NCI-H1417 treated with DMSO at 0.1 percent for 48 hours (cell line): ENCODE results near the gene IGFBP6.
"Not testable (repeated sequence)": the region's sequence is repeated elsewhere in the genome, so short reads cannot be mapped to it uniquely, and the experiment has no call there.

Experiments used
- DNase-seq: peaks from one replicate; lab custom pipeline; 2025; lab: John Stamatoyannopoulos, UW

IGFBP6 gene

DNA sequence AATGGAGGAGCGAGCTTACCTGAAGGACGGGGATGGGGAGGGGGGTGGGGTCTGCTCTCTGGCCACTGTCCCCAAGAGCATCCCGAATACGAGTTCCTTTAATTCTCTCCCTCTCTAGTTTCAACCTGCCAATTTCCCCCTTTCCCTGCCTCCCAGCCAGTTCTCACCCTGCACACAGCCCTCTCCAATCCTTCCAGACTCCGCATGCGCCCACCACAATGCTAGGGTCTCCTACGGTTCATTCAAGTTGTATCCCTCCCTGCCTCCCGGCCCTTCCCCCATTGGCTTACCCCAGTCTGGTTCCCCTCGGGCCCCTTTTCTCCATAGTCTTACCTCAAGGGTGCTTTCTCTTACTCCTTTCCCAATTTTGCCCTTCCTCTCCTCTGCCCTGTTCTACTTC, 708 bp upstream of the IGFBP6 start:
- no peak for DNase-seq

GRCh38 chr12:53097207-53097563, 282 bp upstream of the IGFBP6 start:
- DNase-seq, result no peak

DNA sequence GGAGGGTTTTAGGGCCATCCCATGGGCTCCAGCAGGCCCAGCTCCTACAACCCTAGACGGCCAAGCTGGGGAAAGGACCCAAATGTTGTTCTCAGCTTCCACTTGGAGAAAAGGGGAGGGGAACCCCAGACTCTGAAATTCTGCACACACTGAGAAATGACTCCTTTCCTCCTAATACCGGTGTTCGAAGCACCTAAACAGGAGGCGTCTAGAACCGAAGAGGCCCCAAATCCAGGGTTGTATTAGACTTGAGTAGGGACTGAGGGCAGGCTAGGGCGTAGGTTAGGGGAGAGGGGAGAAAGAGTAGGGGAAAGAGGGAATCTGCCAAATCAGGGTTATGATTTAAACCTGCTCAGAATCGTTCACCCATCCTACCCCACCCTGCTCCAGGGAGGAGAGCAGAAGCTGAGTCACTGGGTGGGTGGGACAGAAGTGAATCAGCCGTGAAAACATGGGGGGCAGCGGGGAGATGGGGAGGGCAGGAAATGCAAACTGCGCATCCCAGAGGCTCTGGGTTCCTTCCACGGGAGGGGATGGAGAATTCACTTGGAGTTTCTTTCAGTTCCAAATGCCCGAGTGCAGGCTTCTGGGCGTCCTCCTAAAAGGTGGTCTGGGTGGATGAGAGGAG, 1.0 kb downstream of the IGFBP6 start:
- no peak for DNase-seq

DNA sequence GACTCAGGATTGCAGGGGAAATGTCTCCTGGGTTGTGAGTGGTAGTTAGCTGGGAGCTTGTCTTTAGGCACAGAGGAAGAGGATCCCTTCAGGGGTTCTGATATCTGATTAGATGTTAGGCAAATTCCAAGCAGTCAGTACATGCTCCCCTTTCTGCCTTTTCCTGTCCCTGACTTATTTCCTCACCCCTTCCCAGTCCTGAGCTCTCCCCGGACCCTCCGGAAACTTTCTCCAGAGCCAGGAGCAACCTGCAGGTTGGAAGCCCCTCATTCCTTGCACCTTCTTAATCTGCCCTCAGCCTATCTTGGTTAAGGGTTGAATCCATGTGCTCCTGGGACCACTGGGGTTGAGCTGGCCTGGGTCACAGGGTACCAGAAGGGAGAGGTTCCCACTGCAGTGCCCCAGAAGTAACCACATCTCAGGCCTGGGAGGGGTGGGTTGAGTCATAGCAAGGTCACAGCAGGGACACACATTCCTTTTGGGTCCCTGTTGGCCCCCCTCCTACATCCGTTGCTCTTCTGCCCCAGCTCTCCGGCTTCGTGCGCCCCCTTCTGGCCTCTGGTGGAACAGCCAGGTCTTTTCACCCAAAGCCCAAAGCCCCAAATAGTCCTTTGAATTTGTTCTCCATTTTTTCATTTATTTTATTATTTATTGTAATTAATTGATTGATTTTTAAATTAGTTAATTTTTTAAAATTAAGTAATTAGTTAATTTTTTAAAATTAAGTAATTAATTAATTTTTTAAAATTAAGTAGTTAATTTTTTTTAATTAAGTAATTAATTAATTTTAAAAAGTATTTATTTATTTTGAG, 1.8 kb downstream of the IGFBP6 start:
- DNase-seq, result peak; percentile 47

GRCh38 chr12:53100466-53101151, 3.1 kb downstream of the IGFBP6 start:
- DNase-seq, result no peak

GRCh38 chr12:53101266-53101665, 3.8 kb downstream of the IGFBP6 start:
- DNase-seq, result no peak

- DNase-seq, result no peak
These were observed 4.7 kb downstream of the IGFBP6 start for GRCh38 chr12:53101931-53102781.

DNA sequence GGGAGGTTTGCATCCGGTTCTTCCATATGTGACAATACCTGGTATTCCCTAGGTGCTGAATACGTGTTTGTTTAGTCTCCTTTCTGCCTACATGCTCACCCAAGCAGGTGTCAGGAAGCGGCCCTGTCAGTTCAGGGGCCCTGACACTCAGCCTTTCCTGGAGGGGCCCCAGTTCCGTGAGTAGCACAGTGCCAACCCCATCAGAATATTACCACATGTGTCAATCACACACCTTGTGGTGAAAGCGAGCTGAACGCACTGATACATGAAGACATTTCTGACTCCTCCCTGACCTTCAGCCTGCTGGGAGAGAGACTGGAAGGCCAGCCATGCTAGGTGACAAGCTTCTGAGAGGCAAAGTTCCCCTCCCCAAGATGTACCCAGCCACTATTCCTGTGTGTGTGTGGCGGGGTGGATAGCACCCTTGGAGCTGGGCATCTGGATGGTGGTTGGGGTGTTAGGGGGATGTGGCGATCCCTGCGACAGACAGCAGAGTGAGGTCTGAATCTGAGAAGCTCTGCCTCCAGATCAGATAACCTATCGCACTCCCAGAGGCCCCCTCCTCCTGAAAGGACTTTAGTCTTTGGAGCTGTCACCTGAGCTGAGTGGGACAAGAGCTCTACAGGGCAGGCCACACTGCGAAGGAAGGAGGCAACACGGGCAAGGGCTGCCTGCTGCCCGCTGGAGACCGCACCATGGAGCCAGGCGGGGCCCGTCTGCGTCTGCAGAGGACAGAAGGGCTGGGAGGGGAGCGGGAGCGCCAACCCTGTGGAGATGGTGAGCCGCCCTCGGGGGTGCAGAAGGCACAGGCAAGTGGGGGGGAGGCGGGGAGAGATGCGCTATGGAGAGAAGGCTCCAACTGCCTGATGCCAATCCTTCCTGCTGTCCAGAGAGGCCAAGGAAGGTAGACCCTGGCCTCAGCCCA, 5.7 kb downstream of the IGFBP6 start, which contains the start of gene SOAT2:
Gene SOAT2, plus strand, starts transcription at position 604 of the 925 bp plus-strand sequence. Its CDS starts 92 bp downstream, at position 696.
- DNase-seq, result no peak

DNA sequence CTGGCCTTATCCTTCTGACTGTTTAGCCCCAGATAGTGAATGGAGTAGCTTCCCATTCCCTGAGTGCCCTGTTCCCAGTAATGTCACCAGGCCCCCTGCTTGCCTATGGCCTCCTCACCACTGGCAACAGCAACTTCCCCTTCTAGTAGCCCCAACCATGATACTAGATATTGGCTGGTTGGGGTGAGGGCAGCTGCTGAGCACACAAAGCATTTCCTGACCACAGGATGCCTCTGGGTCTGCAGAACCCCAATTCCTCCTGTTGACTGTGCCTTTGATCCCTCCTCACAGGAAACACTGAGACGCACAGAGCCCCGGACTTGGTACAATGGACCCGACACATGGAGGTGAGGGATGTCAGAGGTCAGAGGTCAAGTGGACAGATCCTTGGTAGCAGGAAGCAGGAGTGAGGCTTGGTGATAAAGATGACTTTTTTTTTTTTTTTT, 6.4 kb downstream of the IGFBP6 start:
- no peak for DNase-seq

DNA sequence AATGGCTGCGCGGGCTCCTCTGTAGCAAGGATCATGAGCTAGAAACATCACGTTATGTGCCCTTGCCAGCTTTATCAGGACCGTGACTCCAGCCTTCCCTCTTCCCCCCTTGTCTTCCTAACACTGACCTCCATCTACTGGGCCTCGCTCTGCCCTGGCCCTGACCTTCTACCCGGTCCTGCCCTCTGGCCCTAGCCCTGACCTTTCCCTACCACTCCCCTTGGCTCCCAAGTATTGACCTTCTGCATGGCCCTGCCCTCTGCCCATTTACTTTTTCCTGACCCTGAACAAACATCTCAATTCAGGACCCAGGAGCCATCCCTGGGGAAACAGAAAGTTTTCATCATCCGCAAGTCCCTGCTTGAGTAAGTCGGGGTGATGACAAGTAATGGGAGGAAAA, 7.8 kb downstream of the IGFBP6 start:
- DNase-seq, result no peak

- DNase-seq, result no peak
These were observed 8.4 kb downstream of the IGFBP6 start for GRCh38 chr12:53105712-53106439.

DNA sequence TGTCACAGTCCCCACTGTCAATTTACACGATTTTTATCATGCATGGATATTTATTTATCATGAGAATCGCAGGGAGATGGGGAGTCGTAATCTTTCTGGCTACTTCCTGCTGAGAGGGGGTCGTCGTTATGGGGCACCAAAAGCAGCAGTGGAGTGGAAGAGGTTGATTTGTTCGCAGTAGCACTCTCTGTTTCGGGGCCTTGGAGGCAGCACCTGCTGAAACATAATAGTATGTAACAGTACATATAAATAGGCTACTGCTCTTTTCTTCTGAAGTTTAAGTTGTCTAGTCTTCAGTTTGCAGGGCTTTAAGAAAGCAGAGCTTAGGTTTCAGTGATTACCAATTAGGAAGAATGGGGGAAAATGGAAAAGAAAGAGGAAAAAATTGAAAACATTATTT, 9.7 kb downstream of the IGFBP6 start:
- DNase-seq, result no peak

GRCh38 chr12:53112431-53112830, 15.0 kb downstream of the IGFBP6 start:
- not testable (repeated sequence) for DNase-seq

- DNase-seq, result no peak
These were observed 15.8 kb downstream of the IGFBP6 start for GRCh38 chr12:53113136-53113705.

DNA sequence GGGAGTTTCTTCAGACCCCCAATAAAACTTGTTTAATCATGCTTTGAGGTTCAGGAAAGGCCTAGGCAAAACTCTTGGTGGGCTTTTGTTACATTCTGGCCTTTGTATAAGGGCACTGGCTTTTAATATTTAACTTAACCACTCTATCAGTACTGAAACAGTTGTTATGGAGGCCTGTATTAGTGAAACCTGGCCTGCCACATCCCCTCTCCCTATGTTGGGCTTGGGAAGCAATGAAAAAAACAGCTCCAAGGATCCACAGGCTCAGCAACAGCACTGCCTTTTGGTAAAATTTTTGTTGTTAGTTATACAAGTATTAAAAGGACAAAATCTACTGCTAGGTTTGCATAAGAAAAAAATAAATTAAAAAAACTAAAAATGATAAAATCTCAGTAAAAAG, 16.5 kb downstream of the IGFBP6 start:
- no peak for DNase-seq

DNA sequence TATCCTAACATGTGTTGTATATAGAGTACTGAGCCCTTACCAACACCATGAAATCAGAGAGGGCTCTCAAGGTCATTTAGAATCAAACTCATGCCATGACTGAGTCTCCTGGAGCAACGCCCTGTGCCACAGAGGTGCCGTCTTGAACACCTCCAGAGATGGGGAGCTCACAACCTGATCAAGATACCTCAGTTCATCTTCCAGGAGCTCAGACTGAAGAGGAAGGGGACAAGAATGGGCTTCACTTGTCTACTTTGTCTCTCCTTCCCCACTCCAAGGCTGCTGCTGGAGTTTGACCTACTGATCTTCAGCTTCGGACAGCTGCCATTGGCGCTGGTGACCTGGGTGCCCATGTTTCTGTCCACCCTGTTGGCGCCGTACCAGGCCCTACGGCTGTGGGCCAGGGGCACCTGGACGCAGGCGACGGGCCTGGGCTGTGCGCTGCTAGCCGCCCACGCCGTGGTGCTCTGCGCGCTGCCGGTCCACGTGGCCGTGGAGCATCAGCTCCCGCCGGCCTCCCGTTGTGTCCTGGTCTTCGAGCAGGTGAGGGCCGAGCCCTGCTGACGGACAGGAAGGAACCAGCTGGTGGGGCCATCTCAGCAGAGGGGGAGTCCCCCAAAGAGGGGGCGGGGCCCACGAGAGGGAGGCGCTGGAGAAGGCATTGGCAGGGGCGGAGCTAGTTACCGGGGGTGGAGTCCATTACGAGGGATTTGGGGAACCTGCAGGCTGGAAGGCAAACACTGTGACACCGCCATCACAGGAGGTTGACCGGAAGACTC, 17.8 kb downstream of the IGFBP6 start:
- DNase-seq, result no peak

- no peak for DNase-seq
These were observed 18.6 kb downstream of the IGFBP6 start for GRCh38 chr12:53115891-53116648.

DNA sequence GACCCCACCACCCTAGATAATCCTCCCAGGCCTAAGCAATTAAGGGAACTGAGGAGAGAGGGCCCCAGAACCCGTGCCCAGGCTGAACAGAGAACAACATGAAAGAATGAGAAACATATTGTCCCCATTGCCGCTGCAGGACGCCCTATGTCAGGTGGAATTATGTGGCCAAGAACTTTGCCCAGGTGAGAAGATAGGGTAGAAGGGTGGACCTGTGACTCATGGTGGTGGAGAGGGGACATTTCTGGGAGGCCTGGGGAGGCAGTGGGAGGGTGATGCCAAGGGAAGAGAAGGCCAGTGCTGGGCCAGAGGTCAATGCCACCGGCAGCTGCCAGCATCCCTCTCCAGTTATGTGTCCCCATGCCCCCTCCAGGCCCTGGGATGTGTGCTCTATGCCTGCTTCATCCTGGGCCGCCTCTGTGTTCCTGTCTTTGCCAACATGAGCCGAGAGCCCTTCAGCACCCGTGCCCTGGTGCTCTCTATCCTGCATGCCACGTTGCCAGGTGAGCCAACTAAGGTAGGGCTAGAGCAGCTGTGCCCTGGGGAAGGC, 21.4 kb downstream of the IGFBP6 start:
- no peak for DNase-seq
